HepG2 (cell line): Measurements from ENCODE around the gene KCNK17. TPM values are rescaled to one million over a fixed set of nuclear protein-coding genes. Genes with fewer than 3 reads are reported as not detected.
A peak's percentile ranks its signal among the peaks of the same experiment; 100 is the strongest.

Source experiments
- AGO1 ChIP-seq: fragments of 200-400 bp; formaldehyde crosslinking; IDR thresholded peaks from 2 replicates; pipeline ENCODE4 v1.6.1; 2017; ENCODE audit warnings: mild to moderate bottlenecking, low read depth, low read length, moderate library complexity; ENCODE audit not compliant: poor library complexity, severe bottlenecking
- ARNT ChIP-seq: fragments of 450-650 bp; IDR thresholded peaks from 2 replicates; pipeline ENCODE4 v1.6.1; 2017
- HIC2 ChIP-seq: sonication (generic); formaldehyde crosslinking; IDR thresholded peaks from 2 replicates; pipeline ENCODE4 v1.9.0; 2022; ENCODE audit warnings: low read depth, missing genetic modification reagents
- MXD4 ChIP-seq: IDR thresholded peaks from 2 replicates; pipeline ENCODE4 v1.6.1; 2016; ENCODE audit warnings: mild to moderate bottlenecking, missing biosample characterization, missing genetic modification reagents
- NPAS2 ChIP-seq: sonication (generic); formaldehyde crosslinking; IDR thresholded peaks from 2 replicates; pipeline ENCODE4 v1.8.0; 2022; ENCODE audit warnings: mild to moderate bottlenecking, missing genetic modification reagents, borderline replicate concordance
- SCMH1 ChIP-seq: sonication (generic); formaldehyde crosslinking; IDR thresholded peaks from 2 replicates; pipeline ENCODE4 v1.9.0; 2021; ENCODE audit warnings: missing genetic modification reagents, mild to moderate bottlenecking, borderline replicate concordance
- SMC3 ChIP-seq: IDR thresholded peaks from 2 replicates; pipeline ENCODE4 v1.6.1; 2011; ENCODE audit warnings: low read length, improper control_type of control experiment
- STAT6 ChIP-seq: sonication (generic); formaldehyde crosslinking; IDR thresholded peaks from 2 replicates; pipeline ENCODE4 v1.4.0; 2020; ENCODE audit warnings: missing genetic modification reagents, mild to moderate bottlenecking, borderline replicate concordance
- ZBTB3 ChIP-seq: sonication (generic); formaldehyde crosslinking; IDR thresholded peaks from 2 replicates; pipeline ENCODE4 v1.4.0; 2020; ENCODE audit warnings: low read depth, mild to moderate bottlenecking, moderate library complexity, missing genetic modification reagents, borderline replicate concordance
- ZNF276 ChIP-seq: sonication (generic); formaldehyde crosslinking; IDR thresholded peaks from 2 replicates; pipeline ENCODE4 v1.4.0; 2020; ENCODE audit warnings: mild to moderate bottlenecking, low read depth, missing genetic modification reagents
- ZNF318 ChIP-seq: sonication (generic); formaldehyde crosslinking; IDR thresholded peaks from 2 replicates; pipeline ENCODE4 v1.4.0; 2020; ENCODE audit warnings: mild to moderate bottlenecking, missing genetic modification reagents
- ZNF430 ChIP-seq: sonication (generic); formaldehyde crosslinking; IDR thresholded peaks from 2 replicates; pipeline ENCODE4 v1.9.0; 2021; ENCODE audit warnings: mild to moderate bottlenecking, missing genetic modification reagents
- ZNF709 ChIP-seq: sonication (generic); formaldehyde crosslinking; IDR thresholded peaks from 2 replicates; pipeline ENCODE4 v1.5.0; 2020; ENCODE audit warnings: mild to moderate bottlenecking, missing genetic modification reagents
- ZSCAN21 ChIP-seq: sonication (generic); formaldehyde crosslinking; IDR thresholded peaks from 2 replicates; pipeline ENCODE4 v1.8.0; 2022; ENCODE audit warnings: mild to moderate bottlenecking, missing genetic modification reagents, moderate library complexity, borderline replicate concordance
- polyA plus RNA-seq, 8 experiments: library from polyadenylated mRNA; depleted of rRNA in 3 of 8; stranded (reverse) in 7 of 8; unstranded in 1 of 8; fragments of >200 nt; fragmentation: Illumina TruSeq in 4 of 8; extraction: Trizol in 4 of 8; gene quantifications; 2 replicates each; pipeline versions ENCODE4 v1.2.1 to v1.2.3, GENCODE V29; 2011 to 2016; ENCODE audit warnings: low read depth in 4 of 8, missing spikeins in 1 of 8, mixed read lengths in 1 of 8; ENCODE audit not compliant: insufficient read depth in 1 of 8
- total RNA-seq, 5 experiments: library from RNA; depleted of rRNA; stranded (reverse); fragments of >200 nt; fragmentation: Illumina TruSeq; extraction: Trizol; gene quantifications; 2 replicates each; pipeline ENCODE4 v1.2.3, GENCODE V29; 2016; ENCODE audit warnings: low read depth in 1 of 5

Gene KCNK17
- total and polyA plus RNA-seq, 2 of the 13 experiments (the other 11 are each of a cell fraction or from before 2014, with no cell fraction given), result not detected

- TF ChIP-seq ZNF430 (CRISPR knock-in tag) (no peak), ZNF318 (CRISPR knock-in tag) (no peak), MXD4 (CRISPR knock-in tag) (no peak), ARNT (no peak), ZNF276 (CRISPR knock-in tag) (no peak), HIC2 (CRISPR knock-in tag) (no peak), ZSCAN21 (CRISPR knock-in tag) (no peak), SCMH1 (no peak), NPAS2 (no peak), STAT6 (CRISPR knock-in tag) (no peak), AGO1 (no peak), ZNF709 (CRISPR knock-in tag) (no peak), ZBTB3 (CRISPR knock-in tag) (no peak), SMC3 (peak; percentile 88)
These were observed 11.4 kb downstream of the KCNK17 start (continued) for GRCh38 chr6:39302669-39303424.
